Adipocyte (in vitro differentiated cells): ENCODE measurements around the gene FBLN5.
A peak's percentile ranks its signal among the peaks of the same experiment; 100 is the strongest.

Experiments
- DNase-seq: peaks from one replicate; pipeline ENCODE4 v3.0.0-alpha.2; 2015; ENCODE audit warnings: low read depth
- H3K27me3 ChIP-seq: replicated peaks from 2 replicates; pipeline ENCODE4 v1.7.0; 2013; ENCODE audit warnings: mild to moderate bottlenecking, low read length, moderate library complexity; ENCODE audit not compliant: control insufficient read depth, insufficient read depth
- H3K36me3 ChIP-seq: 2 replicates; pipeline ENCODE4 v1.7.0; 2013; ENCODE audit warnings: low read length, mild to moderate bottlenecking, moderate library complexity; ENCODE audit not compliant: control insufficient read depth, insufficient read depth, severe bottlenecking
- H3K4me1 ChIP-seq: 2 replicates; pipeline ENCODE4 v1.7.0; 2013; ENCODE audit warnings: mild to moderate bottlenecking, low read length, moderate library complexity; ENCODE audit not compliant: control insufficient read depth, insufficient read depth
- H3K4me3 ChIP-seq: 2 replicates; pipeline ENCODE4 v1.7.0; 2013; ENCODE audit warnings: mild to moderate bottlenecking, low read length, moderate library complexity
- H3K9ac ChIP-seq: 2 replicates; pipeline ENCODE4 v1.7.0; 2013; ENCODE audit warnings: mild to moderate bottlenecking, low read length, moderate library complexity
- H3K9me3 ChIP-seq: 2 replicates; pipeline ENCODE4 v1.7.0; 2013; ENCODE audit warnings: mild to moderate bottlenecking, low read length, moderate library complexity; ENCODE audit not compliant: control insufficient read depth

The FBLN5 gene, protein sequence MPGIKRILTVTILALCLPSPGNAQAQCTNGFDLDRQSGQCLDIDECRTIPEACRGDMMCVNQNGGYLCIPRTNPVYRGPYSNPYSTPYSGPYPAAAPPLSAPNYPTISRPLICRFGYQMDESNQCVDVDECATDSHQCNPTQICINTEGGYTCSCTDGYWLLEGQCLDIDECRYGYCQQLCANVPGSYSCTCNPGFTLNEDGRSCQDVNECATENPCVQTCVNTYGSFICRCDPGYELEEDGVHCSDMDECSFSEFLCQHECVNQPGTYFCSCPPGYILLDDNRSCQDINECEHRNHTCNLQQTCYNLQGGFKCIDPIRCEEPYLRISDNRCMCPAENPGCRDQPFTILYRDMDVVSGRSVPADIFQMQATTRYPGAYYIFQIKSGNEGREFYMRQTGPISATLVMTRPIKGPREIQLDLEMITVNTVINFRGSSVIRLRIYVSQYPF

GRCh38 chr14:91947475-91948184 is at the start of gene FBLN5:
Gene FBLN5, minus strand, starts transcription at chr14:91947694. Its CDS starts 465 bp downstream, at chr14:91947229.
- Histone ChIP-seq H3K36me3 (no peaks in the 10 kb centered on the region), H3K27me3 (no peaks in the 10 kb centered on the region), H3K9me3 (no peaks in the 10 kb centered on the region), H3K4me1 (peaks cover 28% of the 10 kb centered on the region), H3K4me3 (peak within 1 kb of the TSS; percentile 96), H3K9ac (peak within 1 kb of the TSS; percentile 97)
- peak; percentile 97 for DNase-seq

- Histone ChIP-seq H3K36me3 (peaks cover 43% of the 10 kb centered on the region), H3K4me3 (no peak overlapping the region), H3K9ac (no peak overlapping the region), H3K9me3 (no peaks in the 10 kb centered on the region), H3K4me1 (peaks cover 17% of the 10 kb centered on the region), H3K27me3 (no peaks in the 10 kb centered on the region)
- peak; percentile 89 for DNase-seq
Observed at GRCh38 chr14:91996948-91997371, 49.5 kb upstream of the FBLN5 start.

GRCh38 chr14:91987192-91987591 is 39.7 kb upstream of the FBLN5 start:
- Histone ChIP-seq H3K36me3 (peaks cover 53% of the 10 kb centered on the region), H3K4me3 (no peak overlapping the region), H3K9ac (no peak overlapping the region), H3K9me3 (no peaks in the 10 kb centered on the region), H3K4me1 (peaks cover 41% of the 10 kb centered on the region), H3K27me3 (no peaks in the 10 kb centered on the region)
- DNase-seq: no peak

DNA sequence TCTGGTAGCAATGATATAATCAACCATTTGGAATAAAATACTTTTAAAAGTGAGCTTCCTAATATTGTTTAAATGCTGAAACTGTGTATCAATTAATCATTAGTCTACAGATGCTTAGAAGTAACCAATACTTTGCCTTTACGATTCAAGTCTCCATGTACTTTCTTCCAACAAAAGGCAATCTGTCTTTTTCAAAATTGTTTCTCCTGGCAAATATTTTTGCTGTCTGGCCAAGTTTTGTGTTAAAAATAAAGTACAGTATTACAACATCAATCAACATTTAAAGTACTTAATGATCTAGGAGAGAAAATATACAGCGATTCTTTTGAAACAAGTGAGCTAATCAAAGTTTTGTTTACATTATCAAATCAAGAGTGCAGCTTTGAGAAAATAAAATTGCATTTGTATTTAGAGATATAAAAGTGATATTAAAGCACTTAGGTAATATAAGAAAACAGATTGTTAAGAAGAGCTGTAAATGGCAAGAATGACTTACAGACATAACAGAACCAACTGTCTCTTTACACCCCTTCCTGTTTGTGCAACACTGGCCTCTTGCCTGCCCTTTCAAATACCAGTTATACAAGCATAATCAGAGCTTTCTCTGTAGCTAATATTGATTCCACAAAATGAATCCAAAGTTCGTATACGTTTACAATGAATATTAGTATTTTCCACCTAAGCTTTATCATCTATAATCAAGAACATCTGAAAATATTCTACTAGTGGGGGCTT is 38.2 kb upstream of the FBLN5 start:
- Histone ChIP-seq H3K4me1 (peaks cover 41% of the 10 kb centered on the region), H3K9ac (peak overlapping the region; percentile 11), H3K27me3 (no peaks in the 10 kb centered on the region), H3K36me3 (peaks cover 38% of the 10 kb centered on the region), H3K9me3 (no peaks in the 10 kb centered on the region), H3K4me3 (peak overlapping the region; percentile 50)
- peak; percentile 39 for DNase-seq

DNA sequence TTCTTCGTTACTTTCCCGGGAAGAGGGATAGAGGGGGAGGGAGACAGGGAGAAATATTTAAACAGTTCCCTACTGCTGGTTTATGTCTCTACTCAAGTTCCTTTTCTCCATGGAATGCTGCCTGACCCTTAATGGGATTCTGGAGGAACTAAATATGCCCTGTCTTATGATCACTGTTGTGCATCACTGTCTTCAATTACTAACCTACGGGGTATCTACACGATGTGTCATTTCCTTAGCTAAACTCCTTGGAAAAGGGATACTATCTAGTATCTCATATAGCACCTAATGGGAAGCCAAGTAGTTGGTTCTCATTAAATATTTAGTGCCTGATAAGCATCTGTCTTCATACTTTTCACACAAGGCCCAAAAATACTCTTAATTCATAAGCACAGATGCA is 37.5 kb upstream of the FBLN5 start:
- no peak overlapping the region for H3K9ac ChIP-seq
- H3K9me3 ChIP-seq: no peaks in the 10 kb centered on the region
- H3K4me3 ChIP-seq: peak overlapping the region; percentile 50
- DNase-seq: no peak
- peaks cover 48% of the 10 kb centered on the region for H3K4me1 ChIP-seq
- H3K27me3 ChIP-seq: no peaks in the 10 kb centered on the region
- peaks cover 34% of the 10 kb centered on the region for H3K36me3 ChIP-seq

DNA sequence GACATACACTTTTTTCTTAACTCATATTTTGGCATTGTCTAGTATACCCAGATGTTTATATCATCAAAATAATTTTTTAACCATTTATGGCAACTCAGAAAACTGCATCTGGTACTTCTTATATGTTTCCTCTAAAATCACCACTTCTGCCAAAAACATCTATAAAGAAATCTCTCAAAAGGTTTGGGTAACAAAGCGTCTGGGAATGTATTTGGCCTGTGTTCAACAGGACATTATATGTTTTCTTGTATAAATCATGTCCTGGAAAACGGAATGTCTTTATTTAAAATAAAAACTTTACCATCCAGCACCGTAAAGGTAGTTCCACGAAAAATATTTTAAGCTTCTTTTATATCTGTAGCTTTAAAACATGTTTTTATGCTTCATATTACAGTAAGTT is 36.1 kb upstream of the FBLN5 start:
- Histone ChIP-seq H3K4me3 (no peak overlapping the region), H3K27me3 (no peaks in the 10 kb centered on the region), H3K9me3 (no peaks in the 10 kb centered on the region), H3K36me3 (peaks cover 31% of the 10 kb centered on the region), H3K4me1 (peaks cover 45% of the 10 kb centered on the region), H3K9ac (no peak overlapping the region)
- DNase-seq: peak; percentile 34

- Histone ChIP-seq H3K4me3 (no peak overlapping the region), H3K9ac (no peak overlapping the region), H3K27me3 (no peaks in the 10 kb centered on the region), H3K9me3 (no peaks in the 10 kb centered on the region), H3K36me3 (peaks cover 16% of the 10 kb centered on the region), H3K4me1 (peaks cover 26% of the 10 kb centered on the region)
- peak; percentile 84 for DNase-seq
Observed at GRCh38 chr14:91980157-91980556, 32.7 kb upstream of the FBLN5 start.

GRCh38 chr14:91977884-91978283 is 30.4 kb upstream of the FBLN5 start:
- Histone ChIP-seq H3K4me1 (peaks cover 16% of the 10 kb centered on the region), H3K27me3 (no peaks in the 10 kb centered on the region), H3K4me3 (no peak overlapping the region), H3K9me3 (no peaks in the 10 kb centered on the region), H3K36me3 (peaks cover 31% of the 10 kb centered on the region), H3K9ac (no peak overlapping the region)
- DNase-seq: no peak

GRCh38 chr14:91975763-91976162 is 28.3 kb upstream of the FBLN5 start:
- peaks cover 46% of the 10 kb centered on the region for H3K36me3 ChIP-seq
- no peaks in the 10 kb centered on the region for H3K9me3 ChIP-seq
- no peaks in the 10 kb centered on the region for H3K27me3 ChIP-seq
- no peak overlapping the region for H3K9ac ChIP-seq
- H3K4me3 ChIP-seq: no peak overlapping the region
- no peak for DNase-seq
- peaks cover 16% of the 10 kb centered on the region for H3K4me1 ChIP-seq

- no peak for DNase-seq
- Histone ChIP-seq H3K4me3 (no peak overlapping the region), H3K36me3 (peaks cover 75% of the 10 kb centered on the region), H3K9ac (no peak overlapping the region), H3K4me1 (no peaks in the 10 kb centered on the region), H3K27me3 (no peaks in the 10 kb centered on the region), H3K9me3 (no peaks in the 10 kb centered on the region)
Observed at GRCh38 chr14:91971188-91971778, 23.8 kb upstream of the FBLN5 start.

GRCh38 chr14:91968280-91968679 is 20.8 kb upstream of the FBLN5 start:
- H3K4me3 ChIP-seq: no peak overlapping the region
- DNase-seq: no peak
- H3K9me3 ChIP-seq: no peaks in the 10 kb centered on the region
- H3K27me3 ChIP-seq: no peaks in the 10 kb centered on the region
- H3K9ac ChIP-seq: no peak overlapping the region
- peaks cover 10% of the 10 kb centered on the region for H3K4me1 ChIP-seq
- H3K36me3 ChIP-seq: peaks cover 51% of the 10 kb centered on the region
